Measurements from ENCODE around the gene SOX8.

DNA sequence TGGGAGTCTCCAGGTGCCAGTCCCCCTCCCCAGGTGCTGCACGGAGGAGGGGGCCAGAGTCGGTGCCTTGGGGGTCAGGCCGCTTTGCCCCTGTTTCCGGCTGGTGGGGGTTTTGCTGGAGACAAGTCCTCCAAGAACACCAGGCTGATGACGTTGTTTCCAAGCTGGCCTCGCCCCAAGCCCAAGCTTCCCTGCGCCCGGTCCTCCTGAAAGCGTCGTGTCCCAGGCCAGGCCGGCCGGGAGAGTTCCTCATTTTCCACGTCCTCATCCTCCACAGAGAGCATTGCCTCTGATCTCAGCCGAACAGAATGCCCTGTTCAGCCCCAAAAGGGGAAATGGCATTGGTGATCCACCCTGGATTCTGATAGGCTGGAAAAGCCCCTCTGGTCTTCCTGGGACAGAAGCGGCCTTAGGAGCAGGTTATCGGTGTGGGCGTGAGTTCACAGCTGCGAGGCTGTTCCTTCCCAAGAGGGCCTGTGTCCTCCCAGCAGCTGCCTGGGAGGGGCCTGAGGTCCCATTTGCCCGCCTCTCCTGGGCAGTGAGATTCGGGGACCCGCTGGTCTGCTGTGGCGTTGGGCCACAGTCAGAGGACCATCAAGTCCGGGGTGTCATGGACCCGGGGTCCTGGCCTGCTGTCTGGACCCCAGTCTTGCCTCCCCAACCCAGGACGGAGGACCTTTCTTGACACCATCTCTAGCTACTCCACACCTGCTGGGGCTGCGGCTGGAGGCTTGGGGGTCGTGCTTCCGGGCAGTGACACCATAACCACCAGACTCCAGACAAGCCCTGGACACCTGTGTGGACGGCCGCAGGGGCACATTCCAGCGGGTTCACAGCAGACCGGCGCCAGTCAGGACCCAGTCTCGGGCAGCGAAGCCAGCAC lies 7.1 kb downstream of the SOX8 start:
- TF ChIP-seq, protein P1, sequence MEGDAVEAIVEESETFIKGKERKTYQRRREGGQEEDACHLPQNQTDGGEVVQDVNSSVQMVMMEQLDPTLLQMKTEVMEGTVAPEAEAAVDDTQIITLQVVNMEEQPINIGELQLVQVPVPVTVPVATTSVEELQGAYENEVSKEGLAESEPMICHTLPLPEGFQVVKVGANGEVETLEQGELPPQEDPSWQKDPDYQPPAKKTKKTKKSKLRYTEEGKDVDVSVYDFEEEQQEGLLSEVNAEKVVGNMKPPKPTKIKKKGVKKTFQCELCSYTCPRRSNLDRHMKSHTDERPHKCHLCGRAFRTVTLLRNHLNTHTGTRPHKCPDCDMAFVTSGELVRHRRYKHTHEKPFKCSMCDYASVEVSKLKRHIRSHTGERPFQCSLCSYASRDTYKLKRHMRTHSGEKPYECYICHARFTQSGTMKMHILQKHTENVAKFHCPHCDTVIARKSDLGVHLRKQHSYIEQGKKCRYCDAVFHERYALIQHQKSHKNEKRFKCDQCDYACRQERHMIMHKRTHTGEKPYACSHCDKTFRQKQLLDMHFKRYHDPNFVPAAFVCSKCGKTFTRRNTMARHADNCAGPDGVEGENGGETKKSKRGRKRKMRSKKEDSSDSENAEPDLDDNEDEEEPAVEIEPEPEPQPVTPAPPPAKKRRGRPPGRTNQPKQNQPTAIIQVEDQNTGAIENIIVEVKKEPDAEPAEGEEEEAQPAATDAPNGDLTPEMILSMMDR (conservative IDR thresholded peaks at IDR 0.05): no peak
- TF ChIP-seq EZH2 (IDR thresholded peaks at IDR 0.05; ENCODE audit: low read depth): no peak

Measured in PC-9 (cell line).